GM21367 (cell line): ENCODE data around the gene GRK2.
A peak's percentile ranks its signal among the peaks of the same experiment; 100 is the strongest.

Experiments used
- ATAC-seq: cut with Tn5 transposase; IDR thresholded peaks from one replicate; pipeline ENCODE4 v1.9.1; 2021; ENCODE audit not compliant: unreplicated experiment

Gene GRK2

DNA sequence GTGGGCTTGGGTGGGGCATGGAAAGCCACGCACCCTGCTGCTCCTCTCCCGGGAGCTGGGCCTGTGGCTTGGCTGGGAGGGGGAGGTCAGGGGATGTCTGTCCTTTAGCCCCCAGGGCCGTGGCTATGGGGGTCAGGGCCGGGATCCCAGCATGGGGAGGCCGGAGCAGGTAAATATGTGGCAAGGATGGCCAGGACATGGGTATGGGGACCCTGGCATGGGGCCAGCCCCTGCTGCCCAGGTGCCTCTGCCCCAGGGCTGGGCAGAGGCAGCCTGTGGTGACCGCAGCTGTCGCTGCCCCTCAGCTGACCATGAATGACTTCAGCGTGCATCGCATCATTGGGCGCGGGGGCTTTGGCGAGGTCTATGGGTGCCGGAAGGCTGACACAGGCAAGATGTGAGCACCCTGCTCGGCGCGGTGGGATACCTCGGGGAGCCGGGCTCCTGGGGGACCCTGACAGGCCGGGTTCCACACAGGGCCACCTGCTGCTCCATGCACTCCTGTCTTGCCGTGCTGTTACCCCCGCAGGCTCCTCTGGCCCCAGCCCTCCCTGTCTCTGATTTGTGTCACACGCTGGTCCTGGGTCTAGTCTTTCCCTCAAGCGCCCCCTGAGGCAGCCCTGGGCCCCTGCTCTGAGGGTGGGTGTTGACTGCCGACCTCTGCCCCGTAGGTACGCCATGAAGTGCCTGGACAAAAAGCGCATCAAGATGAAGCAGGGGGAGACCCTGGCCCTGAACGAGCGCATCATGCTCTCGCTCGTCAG, 14.7 kb downstream of the GRK2 start:
- no peak for ATAC-seq

DNA sequence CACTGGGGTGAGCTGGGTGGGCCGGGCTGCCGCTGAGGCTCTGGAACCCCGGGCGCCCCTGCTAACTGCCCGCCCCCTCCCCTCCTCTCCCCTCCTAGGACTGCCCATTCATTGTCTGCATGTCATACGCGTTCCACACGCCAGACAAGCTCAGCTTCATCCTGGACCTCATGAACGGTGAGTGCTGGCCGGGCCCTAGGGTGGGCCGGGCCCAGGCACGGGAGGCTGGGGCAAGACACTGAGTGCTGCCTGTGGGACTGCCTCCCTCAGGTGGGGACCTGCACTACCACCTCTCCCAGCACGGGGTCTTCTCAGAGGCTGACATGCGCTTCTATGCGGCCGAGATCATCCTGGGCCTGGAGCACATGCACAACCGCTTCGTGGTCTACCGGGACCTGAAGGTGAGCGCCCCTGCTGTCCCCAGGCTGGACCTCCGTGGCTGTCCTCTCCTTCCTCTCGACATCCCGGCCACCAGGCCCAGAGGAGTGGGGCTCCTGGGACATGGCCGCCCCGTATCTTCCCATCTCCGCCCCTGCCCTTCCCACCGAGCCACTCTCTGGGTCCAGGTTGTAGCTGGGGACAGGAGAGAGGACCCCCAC, 15.4 kb downstream of the GRK2 start:
- ATAC-seq, result no peak

DNA sequence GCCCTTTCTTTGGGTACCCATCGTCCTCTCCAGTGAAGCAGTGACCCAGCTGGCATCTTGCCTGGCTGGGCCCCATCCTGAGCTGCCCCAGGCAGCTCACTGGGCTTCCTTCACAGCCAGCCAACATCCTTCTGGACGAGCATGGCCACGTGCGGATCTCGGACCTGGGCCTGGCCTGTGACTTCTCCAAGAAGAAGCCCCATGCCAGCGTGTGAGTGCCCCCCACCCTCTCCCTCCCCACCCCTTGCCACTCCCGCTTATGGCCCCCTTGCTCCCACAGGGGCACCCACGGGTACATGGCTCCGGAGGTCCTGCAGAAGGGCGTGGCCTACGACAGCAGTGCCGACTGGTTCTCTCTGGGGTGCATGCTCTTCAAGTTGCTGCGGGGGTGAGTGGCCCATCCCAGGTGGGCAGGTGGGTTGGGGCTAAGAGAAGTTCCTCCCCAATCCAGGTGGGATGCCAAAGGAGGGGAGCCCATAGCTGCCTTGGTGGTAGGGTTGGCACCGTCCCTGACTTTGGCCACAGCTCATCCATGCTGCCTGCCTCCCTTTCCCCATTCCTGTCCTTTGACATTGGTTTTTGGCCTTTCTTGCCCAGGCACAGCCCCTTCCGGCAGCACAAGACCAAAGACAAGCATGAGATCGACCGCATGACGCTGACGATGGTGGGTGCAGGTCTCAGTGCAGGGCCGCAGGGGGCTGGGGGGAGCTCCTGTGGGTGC, 16.0 kb downstream of the GRK2 start:
- no peak for ATAC-seq

DNA sequence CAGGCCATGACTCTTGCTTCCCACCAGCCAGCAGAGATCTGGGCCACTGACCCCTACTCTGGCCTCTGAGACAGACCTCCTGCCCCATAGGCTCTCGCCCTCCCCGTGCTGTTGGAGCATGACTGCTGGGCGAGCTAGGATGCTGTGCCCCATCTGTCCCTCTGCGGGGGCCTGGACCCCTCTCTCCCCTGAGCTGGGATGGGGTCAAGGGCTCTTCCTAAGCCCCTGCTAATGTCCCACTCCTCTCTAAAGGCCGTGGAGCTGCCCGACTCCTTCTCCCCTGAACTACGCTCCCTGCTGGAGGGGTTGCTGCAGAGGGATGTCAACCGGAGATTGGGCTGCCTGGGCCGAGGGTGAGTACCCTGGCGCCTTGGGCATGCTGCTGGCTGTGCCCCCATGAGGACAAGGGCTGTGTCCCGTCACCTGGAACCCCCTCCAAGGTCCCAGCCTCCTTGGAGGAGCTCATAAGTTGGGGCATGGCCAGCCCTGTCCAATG, 16.7 kb downstream of the GRK2 start:
- ATAC-seq, result no peak

DNA sequence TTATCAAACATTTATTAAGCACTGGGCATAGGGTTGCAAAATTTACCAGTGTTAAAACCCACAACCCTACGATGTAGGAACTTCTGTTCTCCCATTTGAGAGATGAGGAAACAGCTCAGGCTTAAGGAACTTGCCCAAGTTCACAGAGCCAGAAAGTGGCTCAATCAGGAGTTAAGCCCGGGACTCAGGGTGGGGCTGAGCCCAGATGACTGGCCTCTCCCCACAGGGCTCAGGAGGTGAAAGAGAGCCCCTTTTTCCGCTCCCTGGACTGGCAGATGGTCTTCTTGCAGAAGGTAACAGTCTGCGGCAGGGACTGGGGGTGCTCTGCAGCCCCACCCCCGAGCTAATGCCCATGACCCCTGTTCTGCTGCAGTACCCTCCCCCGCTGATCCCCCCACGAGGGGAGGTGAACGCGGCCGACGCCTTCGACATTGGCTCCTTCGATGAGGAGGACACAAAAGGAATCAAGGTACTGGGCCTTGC, 17.2 kb downstream of the GRK2 start:
- no peak for ATAC-seq

DNA sequence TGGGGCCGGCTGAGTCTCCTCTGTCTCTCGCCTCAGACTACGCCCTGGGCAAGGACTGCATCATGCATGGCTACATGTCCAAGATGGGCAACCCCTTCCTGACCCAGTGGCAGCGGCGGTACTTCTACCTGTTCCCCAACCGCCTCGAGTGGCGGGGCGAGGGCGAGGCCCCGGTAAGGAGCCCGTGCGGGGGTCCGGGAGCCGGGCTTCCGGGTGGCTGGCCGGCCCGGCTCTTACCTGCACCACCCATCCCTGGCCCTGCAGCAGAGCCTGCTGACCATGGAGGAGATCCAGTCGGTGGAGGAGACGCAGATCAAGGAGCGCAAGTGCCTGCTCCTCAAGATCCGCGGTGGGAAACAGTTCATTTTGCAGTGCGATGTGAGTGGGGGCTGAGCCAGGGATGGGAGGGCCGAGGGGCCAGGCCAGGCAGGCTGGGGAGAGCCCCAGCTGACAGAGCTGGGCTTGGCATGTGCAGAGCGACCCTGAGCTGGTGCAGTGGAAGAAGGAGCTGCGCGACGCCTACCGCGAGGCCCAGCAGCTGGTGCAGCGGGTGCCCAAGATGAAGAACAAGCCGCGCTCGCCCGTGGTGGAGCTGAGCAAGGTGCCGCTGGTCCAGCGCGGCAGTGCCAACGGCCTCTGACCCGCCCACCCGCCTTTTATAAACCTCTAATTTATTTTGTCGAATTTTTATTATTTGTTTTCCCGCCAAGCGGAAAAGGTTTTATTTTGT, 18.7 kb downstream of the GRK2 start:
- ATAC-seq, result no peak

DNA sequence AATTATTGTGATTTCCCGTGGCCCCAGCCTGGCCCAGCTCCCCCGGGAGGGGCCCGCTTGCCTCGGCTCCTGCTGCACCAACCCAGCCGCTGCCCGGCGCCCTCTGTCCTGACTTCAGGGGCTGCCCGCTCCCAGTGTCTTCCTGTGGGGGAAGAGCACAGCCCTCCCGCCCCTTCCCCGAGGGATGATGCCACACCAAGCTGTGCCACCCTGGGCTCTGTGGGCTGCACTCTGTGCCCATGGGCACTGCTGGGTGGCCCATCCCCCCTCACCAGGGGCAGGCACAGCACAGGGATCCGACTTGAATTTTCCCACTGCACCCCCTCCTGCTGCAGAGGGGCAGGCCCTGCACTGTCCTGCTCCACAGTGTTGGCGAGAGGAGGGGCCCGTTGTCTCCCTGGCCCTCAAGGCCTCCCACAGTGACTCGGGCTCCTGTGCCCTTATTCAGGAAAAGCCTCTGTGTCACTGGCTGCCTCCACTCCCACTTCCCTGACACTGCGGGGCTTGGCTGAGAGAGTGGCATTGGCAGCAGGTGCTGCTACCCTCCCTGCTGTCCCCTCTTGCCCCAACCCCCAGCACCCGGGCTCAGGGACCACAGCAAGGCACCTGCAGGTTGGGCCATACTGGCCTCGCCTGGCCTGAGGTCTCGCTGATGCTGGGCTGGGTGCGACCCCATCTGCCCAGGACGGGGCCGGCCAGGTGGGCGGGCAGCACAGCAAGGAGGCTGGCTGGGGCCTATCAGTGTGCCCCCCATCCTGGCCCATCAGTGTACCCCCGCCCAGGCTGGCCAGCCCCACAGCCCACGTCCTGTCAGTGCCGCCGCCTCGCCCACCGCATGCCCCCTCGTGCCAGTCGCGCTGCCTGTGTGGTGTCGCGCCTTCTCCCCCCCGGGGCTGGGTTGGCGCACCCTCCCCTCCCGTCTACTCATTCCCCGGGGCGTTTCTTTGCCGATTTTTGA, 19.5 kb downstream of the GRK2 start:
- no peak for ATAC-seq

DNA sequence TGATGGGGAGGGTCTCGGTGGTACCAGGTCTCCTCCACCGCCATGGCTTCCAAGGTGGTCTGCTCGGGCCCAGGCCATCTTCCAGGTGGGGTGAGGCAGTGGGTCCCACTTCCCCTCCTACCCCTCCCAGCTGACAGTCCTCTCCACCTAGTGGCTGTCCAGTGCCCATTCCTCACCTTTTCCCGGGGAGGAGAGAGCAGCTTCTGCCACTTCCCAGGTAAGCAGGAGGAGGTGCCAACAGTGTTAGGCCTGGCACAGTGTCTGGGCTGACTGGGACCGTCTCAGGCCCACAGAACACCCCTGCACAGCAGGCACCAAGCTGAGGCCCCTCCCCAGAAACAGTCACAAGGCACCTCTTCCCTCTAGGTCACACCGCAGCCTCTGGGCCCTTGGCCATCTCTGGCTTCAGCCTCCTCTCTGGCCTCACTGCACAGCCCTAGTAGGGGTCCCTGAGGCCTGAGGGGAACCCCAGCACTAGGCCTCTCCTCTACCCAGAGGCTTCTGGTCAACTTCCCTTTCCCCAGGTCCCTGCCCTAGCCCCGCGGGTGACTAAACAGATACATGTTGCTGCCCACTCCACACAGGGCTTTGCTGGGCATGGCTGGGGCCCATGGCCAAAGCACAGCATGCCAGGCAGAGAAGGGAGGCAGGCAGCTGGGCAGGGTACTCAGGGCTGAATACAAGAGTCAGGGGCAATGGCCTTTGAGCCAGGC, 20.5 kb downstream of the GRK2 start:
- no peak for ATAC-seq

DNA sequence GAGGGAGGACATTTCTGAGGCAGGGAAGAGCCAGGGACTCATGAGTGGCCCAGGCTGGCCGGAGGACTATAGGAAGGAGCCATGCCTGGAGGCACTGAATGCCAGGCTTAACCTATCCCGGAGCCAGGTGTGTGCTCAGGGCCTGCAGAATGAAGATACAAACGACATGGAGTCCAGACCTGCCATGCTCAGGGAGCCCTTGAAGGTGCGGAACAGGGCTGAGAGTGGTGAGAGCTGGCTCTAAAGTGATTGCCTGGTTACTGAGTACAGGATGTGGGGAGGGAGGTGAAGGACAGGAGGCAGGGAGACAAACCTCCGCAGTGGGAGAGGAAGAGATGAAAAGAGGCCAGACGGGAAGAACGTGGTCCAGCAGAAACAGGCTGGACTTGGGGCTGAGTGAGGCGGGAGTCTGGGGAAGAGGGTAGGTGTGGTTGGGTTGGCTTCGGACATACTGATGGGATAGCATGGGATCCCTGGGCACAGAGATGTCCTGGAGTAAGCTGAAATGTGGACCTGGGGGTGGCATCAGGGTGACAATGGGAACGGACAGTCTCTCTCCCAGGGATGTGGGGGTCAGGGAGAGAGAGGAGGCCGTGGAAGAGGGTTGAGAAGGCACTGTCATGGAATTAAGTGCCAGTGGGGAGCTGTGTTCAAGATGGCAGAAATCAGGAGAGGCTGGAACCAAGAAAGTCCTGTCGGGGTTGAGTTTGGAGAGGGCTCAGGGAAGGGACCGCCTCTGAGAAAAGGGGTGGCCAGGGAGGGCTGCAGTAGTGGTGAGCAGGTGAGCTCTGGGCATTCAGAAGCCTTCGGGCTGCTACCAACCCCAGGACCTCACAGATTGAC, 21.3 kb downstream of the GRK2 start:
- ATAC-seq, result no peak

DNA sequence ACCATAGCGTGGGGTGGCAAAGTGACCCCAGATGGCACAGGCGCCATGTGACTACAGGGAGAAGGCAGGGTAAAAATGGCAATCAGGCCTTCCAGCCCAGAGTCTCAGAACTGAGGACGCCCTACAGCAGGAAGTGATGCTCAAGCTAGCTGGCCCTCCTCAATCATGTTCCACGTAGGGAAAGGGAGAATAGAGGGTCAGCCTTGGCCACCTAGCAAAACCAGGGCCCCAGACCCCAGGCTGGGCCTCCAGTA, 21.9 kb downstream of the GRK2 start:
- ATAC-seq, result no peak

DNA sequence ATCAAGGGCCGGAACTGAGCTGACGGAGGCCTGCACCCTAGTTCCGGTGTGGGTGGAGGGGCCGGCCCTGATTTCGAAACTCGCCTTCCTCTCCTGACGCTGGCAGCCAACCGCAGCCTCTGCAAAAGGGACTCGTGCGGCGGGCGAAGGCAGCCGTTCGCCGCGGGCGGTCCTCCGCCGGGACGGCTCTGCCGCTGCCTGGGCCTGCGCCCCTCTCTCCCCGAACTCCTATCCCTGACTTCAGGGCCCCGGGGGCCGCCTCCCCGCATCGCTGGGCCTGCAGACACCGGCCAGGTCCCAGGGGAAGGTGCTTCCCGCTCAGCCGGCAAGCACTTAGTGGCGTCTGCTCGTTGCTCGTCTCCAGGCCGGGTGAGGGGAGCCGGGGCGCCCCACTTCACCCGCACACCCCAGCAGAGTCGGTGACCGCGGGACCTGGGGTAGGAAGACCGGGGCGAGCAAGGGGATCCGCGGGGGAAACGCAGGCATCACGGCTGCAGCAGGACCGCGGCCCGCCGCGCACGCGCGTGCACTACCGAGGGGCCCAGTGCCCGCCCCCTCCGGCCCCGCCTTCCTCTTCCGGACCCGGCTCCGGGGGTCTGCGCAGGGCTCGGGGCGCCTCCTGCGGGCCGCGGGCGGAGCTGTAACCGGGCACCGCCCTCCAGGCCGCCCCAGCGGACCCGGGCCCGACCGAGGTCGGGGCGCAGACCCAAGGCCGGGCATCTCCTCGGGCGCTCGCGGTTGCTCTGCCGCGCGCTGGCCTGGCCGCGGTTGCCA, 22.4 kb downstream of the GRK2 start:
- ATAC-seq, result peak; percentile 46

DNA sequence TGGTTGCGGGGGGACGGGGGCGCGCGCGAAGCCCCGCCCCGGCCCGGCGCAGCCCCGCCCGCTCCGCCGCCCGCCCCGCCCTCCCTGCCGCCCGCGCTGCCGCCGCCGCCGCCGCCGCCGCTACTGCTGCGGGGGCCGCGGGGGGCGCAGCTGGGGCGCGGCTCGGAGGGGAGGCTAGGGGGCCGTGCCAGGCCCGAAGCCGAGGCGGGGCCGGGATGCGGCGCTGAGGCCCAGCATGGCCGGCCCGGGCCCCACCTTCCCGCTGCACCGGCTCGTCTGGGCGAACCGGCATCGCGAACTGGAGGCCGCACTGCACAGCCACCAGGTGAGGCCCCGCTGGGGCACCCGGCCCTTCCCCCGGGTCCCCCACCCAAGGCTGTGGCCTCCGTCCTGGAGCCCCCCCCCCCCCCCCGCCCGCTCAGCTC, 23.0 kb downstream of the GRK2 start, which contains the start of gene ANKRD13D:
TSS of gene ANKRD13D (plus strand) at position 78 of the 425 bp plus-strand sequence. CDS start at position 236, 158 bp downstream.
- ATAC-seq, result no peak

DNA sequence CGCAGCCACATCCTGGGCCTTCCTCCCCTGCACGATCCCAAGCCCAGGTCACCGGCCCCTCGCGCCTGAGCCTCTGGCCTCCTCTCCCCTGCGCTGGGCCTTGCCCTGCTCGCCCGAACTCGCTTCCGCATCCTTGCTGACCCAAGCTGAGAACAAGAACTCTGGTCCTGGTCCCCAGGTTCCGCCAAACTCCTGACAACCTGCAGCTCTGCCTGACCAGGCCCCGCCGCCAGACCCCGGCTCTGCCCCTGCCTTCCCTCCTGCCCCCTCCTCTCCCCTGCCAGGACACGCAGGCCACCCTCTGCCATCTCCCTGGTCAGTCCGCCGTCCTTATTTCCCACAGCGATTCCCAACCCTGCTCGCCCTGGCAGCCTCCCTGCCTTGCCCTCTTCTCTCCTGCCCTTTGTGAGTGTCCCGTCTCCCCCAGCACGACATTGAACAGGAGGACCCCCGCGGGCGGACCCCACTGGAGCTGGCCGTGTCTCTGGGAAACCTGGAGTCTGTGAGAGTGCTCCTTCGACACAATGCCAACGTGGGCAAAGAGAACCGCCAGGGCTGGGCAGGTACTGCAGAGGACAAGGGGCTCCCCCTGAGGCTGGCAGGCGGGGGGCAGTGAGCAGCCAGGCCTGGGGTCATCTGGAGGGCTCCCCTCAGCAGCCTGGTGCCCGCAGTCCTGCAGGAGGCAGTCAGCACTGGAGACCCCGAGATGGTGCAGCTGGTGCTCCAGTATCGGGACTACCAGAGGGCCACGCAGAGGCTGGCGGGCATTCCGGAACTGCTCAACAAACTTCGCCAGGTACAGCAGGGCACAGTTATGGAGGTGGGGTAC, 23.6 kb downstream of the GRK2 start:
- no peak for ATAC-seq

DNA sequence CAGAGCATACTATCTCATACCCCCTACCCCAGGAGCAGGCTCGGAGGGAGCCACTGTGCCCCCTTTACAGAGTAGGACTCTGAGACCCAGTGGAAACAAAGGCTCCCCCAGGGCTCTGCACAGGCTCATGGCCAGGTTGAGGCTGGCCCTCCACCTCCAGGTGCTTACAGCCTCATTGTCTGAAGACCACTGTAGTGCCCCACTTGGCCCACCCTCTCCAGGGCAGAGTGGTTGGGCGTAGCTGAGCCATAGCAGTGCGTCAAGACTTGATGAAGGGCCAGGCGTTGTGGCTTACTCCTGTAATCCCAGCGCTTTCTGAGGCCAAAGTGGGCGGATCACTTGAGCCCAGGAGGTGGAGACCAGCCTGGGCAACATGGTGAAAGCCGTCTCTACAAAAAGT, 24.5 kb downstream of the GRK2 start:
- no peak for ATAC-seq

DNA sequence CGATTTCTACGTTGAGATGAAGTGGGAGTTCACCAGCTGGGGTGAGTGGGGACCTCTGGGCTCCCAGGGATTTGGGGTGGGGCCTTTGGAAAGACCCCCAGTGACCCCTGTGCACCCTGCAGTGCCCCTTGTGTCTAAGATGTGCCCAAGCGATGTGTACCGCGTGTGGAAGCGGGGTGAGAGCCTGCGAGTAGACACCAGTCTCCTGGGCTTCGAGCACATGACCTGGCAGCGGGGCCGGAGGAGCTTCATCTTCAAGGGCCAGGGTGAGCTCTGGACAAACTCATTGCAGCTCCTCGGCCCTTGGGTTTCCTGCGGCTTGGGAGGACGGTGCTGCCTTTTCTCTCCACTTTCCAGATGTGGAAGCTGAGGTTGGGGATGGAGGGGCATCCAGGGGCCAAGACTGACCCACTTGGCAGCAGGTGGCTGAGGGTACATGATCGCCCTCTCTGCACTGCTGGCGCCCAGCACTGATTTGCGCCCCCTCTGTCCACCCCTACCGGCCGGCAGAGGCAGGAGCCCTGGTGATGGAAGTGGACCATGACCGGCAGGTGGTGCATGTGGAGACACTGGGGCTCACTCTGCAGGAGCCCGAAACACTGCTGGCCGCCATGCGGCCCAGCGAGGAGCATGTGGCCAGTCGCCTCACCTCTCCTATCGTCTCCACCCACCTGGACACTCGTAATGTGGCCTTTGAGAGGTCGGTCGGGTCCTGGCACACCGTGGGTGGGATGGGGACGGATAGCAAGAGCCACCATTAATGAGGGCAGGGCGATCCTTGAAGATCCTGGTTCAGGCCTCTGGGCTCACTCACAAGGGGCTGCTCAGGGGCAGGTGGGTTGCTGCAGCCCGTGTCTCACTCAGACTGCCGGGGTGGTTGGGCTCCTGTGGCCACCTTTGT, 25.5 kb downstream of the GRK2 start:
- no peak for ATAC-seq

DNA sequence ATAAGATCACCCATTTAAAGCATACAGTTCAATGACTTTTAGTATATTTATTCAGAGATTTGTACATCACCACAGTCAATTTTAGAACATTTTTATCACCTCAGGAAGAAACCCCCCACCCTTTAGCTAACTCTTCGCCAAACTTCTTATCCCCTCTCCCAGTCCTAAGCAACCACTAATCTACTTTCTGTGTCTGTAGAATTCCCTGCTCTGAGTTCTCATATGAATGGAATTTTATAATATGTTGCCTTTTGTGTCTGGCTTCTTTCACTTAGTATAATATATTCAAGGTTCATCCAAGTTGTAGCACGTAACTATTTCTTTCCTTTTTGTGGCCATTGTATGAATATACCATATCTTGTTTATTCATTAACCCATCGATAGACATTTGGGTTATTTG, 26.4 kb downstream of the GRK2 start:
- no peak for ATAC-seq
